ENCODE results near the gene NFIA. TPM values are rescaled to one million over a fixed set of nuclear protein-coding genes. Genes with fewer than 3 reads are reported as not detected.
A peak's percentile ranks its signal among the peaks of the same experiment; 100 is the strongest.

NFIA gene
- polyA plus RNA-seq, 4 donors = 1.6 to 9.7 (median 4.9) TPM

GRCh38 chr1:61210435-61211154 is 128.2 kb downstream of the NFIA start:
- peaks cover 0 to 5% of the 10 kb centered on the region in 2 donors for H3K9me3 ChIP-seq (ENCODE audit: control insufficient read depth in 2 of 2, insufficient read depth in 1 of 2, low read depth in 1 of 2, low read length in 1 of 2)
- H3K4me3 ChIP-seq (ENCODE audit: low read depth in 1 of 3, low read length in 3 of 3) = no peak overlapping the region
- FAIRE-seq (no peak), DNase-seq (peak in 1 of 2 donors; percentile 14)
- H3K4me1 ChIP-seq (ENCODE audit: control insufficient read depth in 3 of 3, insufficient read depth in 2 of 3, low read depth in 1 of 3, low read length in 2 of 3) = no peaks in the 10 kb centered on the region
- no peaks in the 10 kb centered on the region for H3K36me3 ChIP-seq (ENCODE audit: control insufficient read depth in 3 of 3, insufficient read depth in 2 of 3, low read depth in 1 of 3, low read length in 3 of 3)
- no peak overlapping the region for H3K27ac ChIP-seq (ENCODE audit: low read depth in 1 of 3, low read length in 2 of 3)
- no peaks in the 10 kb centered on the region for H3K27me3 ChIP-seq (ENCODE audit: control insufficient read depth in 3 of 3, insufficient read depth in 3 of 3, low read length in 3 of 3)
- WGBS, 3 donors = 80 to 87% (median 86%) methylated on average over 3 of the region's 3 CpGs

GRCh38 chr1:61213245-61214011 is 131.1 kb downstream of the NFIA start:
- Histone ChIP-seq H3K4me3 (ENCODE audit: low read depth in 1 of 3, low read length in 3 of 3) (no peak overlapping the region), H3K4me1 (ENCODE audit: control insufficient read depth in 3 of 3, insufficient read depth in 2 of 3, low read depth in 1 of 3, low read length in 2 of 3) (no peaks in the 10 kb centered on the region), H3K27me3 (ENCODE audit: control insufficient read depth in 3 of 3, insufficient read depth in 3 of 3, low read length in 3 of 3) (no peaks in the 10 kb centered on the region), H3K27ac (ENCODE audit: low read depth in 1 of 3, low read length in 2 of 3) (no peak overlapping the region), H3K36me3 (ENCODE audit: control insufficient read depth in 3 of 3, insufficient read depth in 2 of 3, low read depth in 1 of 3, low read length in 3 of 3) (no peaks in the 10 kb centered on the region), H3K9me3 (ENCODE audit: control insufficient read depth in 2 of 2, insufficient read depth in 1 of 2, low read depth in 1 of 2, low read length in 1 of 2) (peaks cover 0 to 5% of the 10 kb centered on the region in 2 donors)
- WGBS, 3 donors = 92 to 97% (median 94%) methylated on average over 12 of the region's 12 CpGs
- no peak for DNase-seq
- no peak for FAIRE-seq

GRCh38 chr1:61215119-61215518 is 132.8 kb downstream of the NFIA start:
- FAIRE-seq (peak; percentile 68), DNase-seq (no peak)
- Histone ChIP-seq H3K4me1 (ENCODE audit: control insufficient read depth in 3 of 3, insufficient read depth in 2 of 3, low read depth in 1 of 3, low read length in 2 of 3) (no peaks in the 10 kb centered on the region), H3K27ac (ENCODE audit: low read depth in 1 of 3, low read length in 2 of 3) (no peak overlapping the region), H3K36me3 (ENCODE audit: control insufficient read depth in 3 of 3, insufficient read depth in 2 of 3, low read depth in 1 of 3, low read length in 3 of 3) (no peaks in the 10 kb centered on the region), H3K4me3 (ENCODE audit: low read depth in 1 of 3, low read length in 3 of 3) (no peak overlapping the region), H3K9me3 (ENCODE audit: control insufficient read depth in 2 of 2, insufficient read depth in 1 of 2, low read depth in 1 of 2, low read length in 1 of 2) (peaks cover 0 to 5% of the 10 kb centered on the region in 2 donors), H3K27me3 (ENCODE audit: control insufficient read depth in 3 of 3, insufficient read depth in 3 of 3, low read length in 3 of 3) (no peaks in the 10 kb centered on the region)
- 88 to 95% (median 95%) methylated on average over 2 of the region's 2 CpGs for WGBS, 3 donors

- DNase-seq (peak in 1 of 2 donors; percentile 13), FAIRE-seq (no peak)
- 83 to 86% (median 86%) methylated on average over 6 of the region's 6 CpGs for WGBS, 3 donors
- Histone ChIP-seq H3K9me3 (ENCODE audit: control insufficient read depth in 2 of 2, insufficient read depth in 1 of 2, low read depth in 1 of 2, low read length in 1 of 2) (peaks cover 0 to 5% of the 10 kb centered on the region in 2 donors), H3K27me3 (ENCODE audit: control insufficient read depth in 3 of 3, insufficient read depth in 3 of 3, low read length in 3 of 3) (no peaks in the 10 kb centered on the region), H3K4me3 (ENCODE audit: low read depth in 1 of 3, low read length in 3 of 3) (no peak overlapping the region), H3K27ac (ENCODE audit: low read depth in 1 of 3, low read length in 2 of 3) (no peak overlapping the region), H3K36me3 (ENCODE audit: control insufficient read depth in 3 of 3, insufficient read depth in 2 of 3, low read depth in 1 of 3, low read length in 3 of 3) (no peaks in the 10 kb centered on the region), H3K4me1 (ENCODE audit: control insufficient read depth in 3 of 3, insufficient read depth in 2 of 3, low read depth in 1 of 3, low read length in 2 of 3) (no peaks in the 10 kb centered on the region)
These were observed 133.4 kb downstream of the NFIA start for GRCh38 chr1:61215676-61216289.

GRCh38 chr1:61220536-61220935 is 138.2 kb downstream of the NFIA start:
- 67 to 80% (median 77%) methylated on average over 2 of the region's 2 CpGs for WGBS, 3 donors
- no peaks in the 10 kb centered on the region for H3K9me3 ChIP-seq (ENCODE audit: control insufficient read depth in 2 of 2, insufficient read depth in 1 of 2, low read depth in 1 of 2, low read length in 1 of 2)
- no peaks in the 10 kb centered on the region for H3K4me1 ChIP-seq (ENCODE audit: control insufficient read depth in 3 of 3, insufficient read depth in 2 of 3, low read depth in 1 of 3, low read length in 2 of 3)
- DNase-seq (no peak), FAIRE-seq (no peak)
- no peak overlapping the region for H3K4me3 ChIP-seq (ENCODE audit: low read depth in 1 of 3, low read length in 3 of 3)
- H3K27me3 ChIP-seq (ENCODE audit: control insufficient read depth in 3 of 3, insufficient read depth in 3 of 3, low read length in 3 of 3) = no peaks in the 10 kb centered on the region
- H3K36me3 ChIP-seq (ENCODE audit: control insufficient read depth in 3 of 3, insufficient read depth in 2 of 3, low read depth in 1 of 3, low read length in 3 of 3) = no peaks in the 10 kb centered on the region
- no peak overlapping the region for H3K27ac ChIP-seq (ENCODE audit: low read depth in 1 of 3, low read length in 2 of 3)

- Histone ChIP-seq H3K36me3 (ENCODE audit: control insufficient read depth in 3 of 3, insufficient read depth in 2 of 3, low read depth in 1 of 3, low read length in 3 of 3) (no peaks in the 10 kb centered on the region), H3K27ac (ENCODE audit: low read depth in 1 of 3, low read length in 2 of 3) (no peak overlapping the region), H3K4me1 (ENCODE audit: control insufficient read depth in 3 of 3, insufficient read depth in 2 of 3, low read depth in 1 of 3, low read length in 2 of 3) (no peaks in the 10 kb centered on the region), H3K27me3 (ENCODE audit: control insufficient read depth in 3 of 3, insufficient read depth in 3 of 3, low read length in 3 of 3) (no peaks in the 10 kb centered on the region), H3K9me3 (ENCODE audit: control insufficient read depth in 2 of 2, insufficient read depth in 1 of 2, low read depth in 1 of 2, low read length in 1 of 2) (no peaks in the 10 kb centered on the region), H3K4me3 (ENCODE audit: low read depth in 1 of 3, low read length in 3 of 3) (no peak overlapping the region)
- WGBS, 3 donors = 58 to 61% (median 61%) methylated on average over 4 of the region's 4 CpGs
- FAIRE-seq = no peak
- no peak for DNase-seq
These were observed 139.3 kb downstream of the NFIA start for GRCh38 chr1:61221642-61222041.

- DNase-seq (no peak), FAIRE-seq (no peak)
- Histone ChIP-seq H3K9me3 (ENCODE audit: control insufficient read depth in 2 of 2, insufficient read depth in 1 of 2, low read depth in 1 of 2, low read length in 1 of 2) (no peaks in the 10 kb centered on the region), H3K36me3 (ENCODE audit: control insufficient read depth in 3 of 3, insufficient read depth in 2 of 3, low read depth in 1 of 3, low read length in 3 of 3) (no peaks in the 10 kb centered on the region), H3K4me1 (ENCODE audit: control insufficient read depth in 3 of 3, insufficient read depth in 2 of 3, low read depth in 1 of 3, low read length in 2 of 3) (no peaks in the 10 kb centered on the region), H3K27me3 (ENCODE audit: control insufficient read depth in 3 of 3, insufficient read depth in 3 of 3, low read length in 3 of 3) (no peaks in the 10 kb centered on the region), H3K4me3 (ENCODE audit: low read depth in 1 of 3, low read length in 3 of 3) (no peak overlapping the region), H3K27ac (ENCODE audit: low read depth in 1 of 3, low read length in 2 of 3) (no peak overlapping the region)
- WGBS, 3 donors = 80 to 99% (median 95%) methylated on average over 2 of the region's 2 CpGs
These were observed 139.9 kb downstream of the NFIA start for GRCh38 chr1:61222240-61222639.

GRCh38 chr1:61223140-61223539 is 140.8 kb downstream of the NFIA start:
- DNase-seq = no peak
- FAIRE-seq = peak; percentile 36
- Histone ChIP-seq H3K4me1 (ENCODE audit: control insufficient read depth in 3 of 3, insufficient read depth in 2 of 3, low read depth in 1 of 3, low read length in 2 of 3) (no peaks in the 10 kb centered on the region), H3K9me3 (ENCODE audit: control insufficient read depth in 2 of 2, insufficient read depth in 1 of 2, low read depth in 1 of 2, low read length in 1 of 2) (no peaks in the 10 kb centered on the region), H3K27ac (ENCODE audit: low read depth in 1 of 3, low read length in 2 of 3) (no peak overlapping the region), H3K36me3 (ENCODE audit: control insufficient read depth in 3 of 3, insufficient read depth in 2 of 3, low read depth in 1 of 3, low read length in 3 of 3) (no peaks in the 10 kb centered on the region), H3K4me3 (ENCODE audit: low read depth in 1 of 3, low read length in 3 of 3) (no peak overlapping the region), H3K27me3 (ENCODE audit: control insufficient read depth in 3 of 3, insufficient read depth in 3 of 3, low read length in 3 of 3) (no peaks in the 10 kb centered on the region)

All from small intestine (tissue), 7 donors.